Gastrocnemius medialis (tissue), 4 donors: ENCODE data around the gene TUBB2B. TPM values are rescaled to one million over a fixed set of nuclear protein-coding genes. Genes with fewer than 3 reads are reported as not detected.

Experiments
- ATAC-seq, 2 donors: fragments of 150-250 bp; one replicate each; pipeline ENCODE4 v1.9.1; 2016
- DNase-seq, 2 donors: peaks; one replicate each; pipeline ENCODE4 v3.0.0-alpha.2; 2019
- H3K27ac ChIP-seq, 4 donors: fragments of 200-600 bp; sonication (generic); 1 replicate in 1 of 4; 2 replicates in 3 of 4; pipeline ENCODE4 v1.5.1; 2016 to 2018; ENCODE audit warnings: mild to moderate bottlenecking in 2 of 4, moderate library complexity in 1 of 4
- H3K27me3 ChIP-seq, 3 donors: fragments of 200-600 bp; sonication (generic) in 2 of 3; 1 replicate in 1 of 3; 2 replicates in 2 of 3; pipeline versions ENCODE4 v1.5.1 to v1.6.0; 2016 to 2019; ENCODE audit warnings: mild to moderate bottlenecking in 1 of 3, moderate library complexity in 1 of 3
- H3K36me3 ChIP-seq, 2 donors: fragments of 200-600 bp; sonication (generic) in 1 of 2; one replicate each; pipeline ENCODE4 v1.5.1; 2017 to 2018
- H3K4me1 ChIP-seq, 2 donors: fragments of 200-600 bp; sonication (generic) in 1 of 2; one replicate each; pipeline ENCODE4 v1.5.1; 2016 to 2017; ENCODE audit warnings: mild to moderate bottlenecking in 2 of 2
- H3K4me3 ChIP-seq, 4 donors: fragments of 200-600 bp; sonication (generic) in 3 of 4; 1 replicate in 1 of 4; 2 replicates in 3 of 4; pipeline ENCODE4 v1.5.1; 2016 to 2019; ENCODE audit warnings: mild to moderate bottlenecking in 2 of 4
- H3K9me3 ChIP-seq, 3 donors: fragments of 200-600 bp; sonication (generic) in 2 of 3; 1 replicate in 1 of 3; 2 replicates in 2 of 3; pipeline ENCODE4 v1.5.1; 2016 to 2019
- CTCF ChIP-seq, 5 experiments: fragments of 450-650 bp in 3 of 5; fragments of 200-600 bp in 2 of 5; sonication (generic) in 2 of 5; IDR thresholded peaks in 4 of 5; conservative IDR thresholded peaks in 1 of 5; 1 replicate in 4 of 5; 2 replicates in 1 of 5; pipeline ENCODE4 v1.5.1; 2016 to 2019; ENCODE audit warnings: antibody characterized with exemption in 5 of 5, mild to moderate bottlenecking in 3 of 5, moderate library complexity in 3 of 5
- POLR2A ChIP-seq, 2 donors: fragments of 450-650 bp; IDR thresholded peaks; one replicate each; pipeline ENCODE4 v1.6.1; 2017; ENCODE audit warnings: antibody characterized with exemption in 2 of 2, mild to moderate bottlenecking in 2 of 2, moderate library complexity in 2 of 2
- in situ Hi-C, 4 donors: fragments of 200-750 bp; cut with MboI; loops; one replicate each; pipeline versions ENCODE4 v1.15.0 to v1.8.0; 2017; ENCODE audit warnings: low sequenced_read_pairs in 4 of 4
- intact Hi-C: fragments of 100-400 bp; cut with DNase I; formaldehyde crosslinking; loops from one replicate; pipeline ENCODE4 v1.15.1; 2023; ENCODE audit warnings: low total_unique reads
- total RNA-seq, 4 donors: library from RNA; depleted of rRNA; stranded (reverse); fragments of >200 nt; gene quantifications; one replicate each; pipeline versions ENCODE4 v1.1.0 to v1.2.3, GENCODE V29; 2016

Gene TUBB2B
- total RNA-seq, 4 donors from 2014 or later, result 1.5 to 3.5 (median 1.9) TPM

- intact Hi-C loops, result loop anchor here (2.0 to 5.0 kb wide), 3 partner anchors 95 to 256 kb away; partner anchors contain the start of gene BPHL
- Histone ChIP-seq H3K9me3 (no peaks in the 10 kb centered on the region), H3K27ac (peak overlapping the region; percentile 84 to 93 (median 92)), H3K36me3 (no peaks in the 10 kb centered on the region), H3K4me1 (peaks cover 32 to 35% of the 10 kb centered on the region in 2 donors), H3K27me3 (no peaks in the 10 kb centered on the region), H3K4me3 (peak overlapping the region; percentile 88 to 91 (median 90))
- TF ChIP-seq CTCF (IDR thresholded peaks at IDR 0.05 in 4 of 5, conservative IDR thresholded peaks at IDR 0.05 in 1 of 5) (no peak), POLR2A (IDR thresholded peaks at IDR 0.05) (no peak)
- in situ Hi-C loops, result loop anchor here in 3 of 4 donors (10.0 to 25.0 kb wide), 3 partner anchors 133 to 754 kb away; partner anchors contain the start of gene NQO2 (in 1 of the 3)
- no peak for DNase-seq
- ATAC-seq, result no peak
Observed at GRCh38 chr6:3258201-3258600, 30.7 kb upstream of the TUBB2B start.

- Histone ChIP-seq H3K9me3 (no peaks in the 10 kb centered on the region), H3K27me3 (peaks cover 2 to 13% (median 11%) of the 10 kb centered on the region in 3 donors), H3K4me3 (no peak overlapping the region), H3K27ac (no peak overlapping the region), H3K4me1 (peaks cover 4 to 9% of the 10 kb centered on the region in 2 donors), H3K36me3 (no peaks in the 10 kb centered on the region)
- intact Hi-C loops (no loop called here), in situ Hi-C loops (loop anchor here (5.0 to 25.0 kb wide), 4 partner anchors 126 to 759 kb away; partner anchors contain the start of gene NQO2 (in 1 of the 4))
- TF ChIP-seq POLR2A (IDR thresholded peaks at IDR 0.05), result no peak
- TF ChIP-seq CTCF (IDR thresholded peaks at IDR 0.05 in 4 of 5, conservative IDR thresholded peaks at IDR 0.05 in 1 of 5), result no peak
- DNase-seq, result no peak
- ATAC-seq, result no peak
Observed at GRCh38 chr6:3253597-3253961, 26.1 kb upstream of the TUBB2B start.

- intact Hi-C loops, result no loop called here
- Histone ChIP-seq H3K4me1 (peaks cover 7 to 10% of the 10 kb centered on the region in 2 donors), H3K4me3 (no peak overlapping the region), H3K27me3 (peaks cover 7 to 19% (median 16%) of the 10 kb centered on the region in 3 donors), H3K36me3 (no peaks in the 10 kb centered on the region), H3K9me3 (no peaks in the 10 kb centered on the region), H3K27ac (no peak overlapping the region)
- no peak for TF ChIP-seq POLR2A (IDR thresholded peaks at IDR 0.05)
- TF ChIP-seq CTCF (IDR thresholded peaks at IDR 0.05 in 4 of 5, conservative IDR thresholded peaks at IDR 0.05 in 1 of 5), result no peak
- DNase-seq (no peak), ATAC-seq (no peak)
- in situ Hi-C loops, result loop anchor here (5.0 to 25.0 kb wide), 4 partner anchors 126 to 759 kb away; partner anchors contain the start of gene NQO2 (in 1 of the 4)
Observed at GRCh38 chr6:3252861-3253596, 25.6 kb upstream of the TUBB2B start.

- no peak overlapping the region for H3K27ac ChIP-seq
- H3K4me3 ChIP-seq, result no peak overlapping the region
- TF ChIP-seq POLR2A (IDR thresholded peaks at IDR 0.05) (no peak), CTCF (IDR thresholded peaks at IDR 0.05 in 4 of 5, conservative IDR thresholded peaks at IDR 0.05 in 1 of 5) (no peak)
- H3K4me1 ChIP-seq, result peaks cover 8 to 13% of the 10 kb centered on the region in 2 donors
- no peaks in the 10 kb centered on the region for H3K9me3 ChIP-seq
- no peaks in the 10 kb centered on the region for H3K36me3 ChIP-seq
- ATAC-seq (no peak), DNase-seq (no peak)
- H3K27me3 ChIP-seq, result peaks cover 7 to 25% (median 22%) of the 10 kb centered on the region in 3 donors
- in situ Hi-C loops (loop anchor here (5.0 to 25.0 kb wide), 4 partner anchors 125 to 760 kb away; partner anchors contain the start of gene NQO2 (in 1 of the 4)), intact Hi-C loops (no loop called here)
Observed at GRCh38 chr6:3252369-3252768, 24.9 kb upstream of the TUBB2B start.
